Uterus (tissue), 2 donors: ENCODE measurements around the gene UBE2L5.

ENCODE experiments used
- CTCF ChIP-seq, 4 experiments: fragments of 200-600 bp in 2 of 4; fragments of 450-650 bp in 2 of 4; sonication (generic) in 2 of 4; IDR thresholded peaks; one replicate each; pipeline ENCODE4 v1.5.1; 2016 to 2019; ENCODE audit warnings: antibody characterized with exemption in 4 of 4, mild to moderate bottlenecking in 2 of 4, moderate library complexity in 1 of 4
- POLR2A ChIP-seq, 2 donors: fragments of 450-650 bp; IDR thresholded peaks; one replicate each; pipeline ENCODE4 v1.6.1; 2016; ENCODE audit warnings: antibody characterized with exemption in 2 of 2, mild to moderate bottlenecking in 1 of 2, moderate library complexity in 1 of 2

- TF ChIP-seq CTCF (IDR thresholded peaks at IDR 0.05) (no peak), POLR2A (IDR thresholded peaks at IDR 0.05) (no peak)
Measured at GRCh38 chr13:30381049-30381448, 41.2 kb upstream of the UBE2L5 start.
